GM18861 (cell line): ENCODE results near the gene BAHCC1.

Experiments used
- ATAC-seq: cut with Tn5 transposase; IDR thresholded peaks from one replicate; pipeline ENCODE4 v1.9.1; 2021; ENCODE audit not compliant: unreplicated experiment

Gene BAHCC1

GRCh38 chr17:81459224-81459623 is 64.0 kb downstream of the BAHCC1 start:
- no peak for ATAC-seq

GRCh38 chr17:81459864-81460263 is 64.6 kb downstream of the BAHCC1 start:
- no peak for ATAC-seq

GRCh38 chr17:81460856-81461460 is 65.7 kb downstream of the BAHCC1 start:
- no peak for ATAC-seq

- ATAC-seq: no peak
Measured at GRCh38 chr17:81461607-81462500, 66.6 kb downstream of the BAHCC1 start.

- no peak for ATAC-seq
Measured at GRCh38 chr17:81462506-81463125, 67.4 kb downstream of the BAHCC1 start.

- ATAC-seq: no peak
Measured at GRCh38 chr17:81463506-81463905, 68.2 kb downstream of the BAHCC1 start.

- ATAC-seq: no peak
Measured at GRCh38 chr17:81464586-81464985, 69.3 kb downstream of the BAHCC1 start.

- no peak for ATAC-seq
Measured at GRCh38 chr17:81465910-81466309, 70.7 kb downstream of the BAHCC1 start.

- no peak for ATAC-seq
Measured at GRCh38 chr17:81466564-81467472, 71.6 kb downstream of the BAHCC1 start.

GRCh38 chr17:81468111-81468769 is 73.0 kb downstream of the BAHCC1 start:
- no peak for ATAC-seq

GRCh38 chr17:81468770-81469121 is 73.5 kb downstream of the BAHCC1 start:
- ATAC-seq: no peak

GRCh38 chr17:81469266-81469665 is 74.0 kb downstream of the BAHCC1 start:
- no peak for ATAC-seq

- ATAC-seq: no peak
Measured at GRCh38 chr17:81470270-81470943, 75.2 kb downstream of the BAHCC1 start.

GRCh38 chr17:81470944-81471817 is 75.9 kb downstream of the BAHCC1 start:
- ATAC-seq: no peak

GRCh38 chr17:81471818-81472456 is 76.7 kb downstream of the BAHCC1 start:
- no peak for ATAC-seq

- ATAC-seq: no peak
Measured at GRCh38 chr17:81473019-81473418, 77.8 kb downstream of the BAHCC1 start.

GRCh38 chr17:81474958-81475357 is 79.7 kb downstream of the BAHCC1 start:
- ATAC-seq: no peak

- no peak for ATAC-seq
Measured at GRCh38 chr17:81476097-81476496, 80.8 kb downstream of the BAHCC1 start.

- ATAC-seq: no peak
Measured at GRCh38 chr17:81476635-81477034, 81.4 kb downstream of the BAHCC1 start.
